ENCODE data around the gene CSTB.

The CSTB gene

GRCh38 chr21:43737158-43737950 lies 38.8 kb downstream of the CSTB start:
- no peak overlapping the region for H3K9ac ChIP-seq (ENCODE audit: low read depth, low read length, poor library complexity, severe bottlenecking)
- H2AFZ ChIP-seq (ENCODE audit: low read length): no peak overlapping the region
- peaks cover 14% of the 10 kb centered on the region; the same call in 1 of the 2 replicates for H3K36me3 ChIP-seq (ENCODE audit: insufficient read depth, low read length)
- peaks cover 5% of the 10 kb centered on the region; the same call in 1 of the 2 replicates for H3K79me2 ChIP-seq (ENCODE audit: insufficient read depth, low read length)
- no peaks in the 10 kb centered on the region for H4K20me1 ChIP-seq (ENCODE audit: insufficient read depth, low read length, poor library complexity, severe bottlenecking)
- H3K27me3 ChIP-seq (ENCODE audit: insufficient read depth, low read length, poor library complexity, severe bottlenecking): no peaks in the 10 kb centered on the region
- H3K4me2 ChIP-seq (ENCODE audit: low read depth, low read length, poor library complexity, severe bottlenecking): no peak overlapping the region
- no peak for TF ChIP-seq EZH2phosphoT487 (IDR thresholded peaks at IDR 0.05; ENCODE audit: borderline replicate concordance)
- H3K9me2 ChIP-seq (replicated peaks; ENCODE audit: low read depth, low read length): no peaks in the 10 kb centered on the region
- H3F3A ChIP-seq (ENCODE audit: low read depth): no peaks in the 10 kb centered on the region
- H3K4me1 ChIP-seq (ENCODE audit: insufficient read depth, low read length, poor library complexity, severe bottlenecking): no peaks in the 10 kb centered on the region
- H3K9me3 ChIP-seq (ENCODE audit: insufficient read depth, low read depth, low read length): no peaks in the 10 kb centered on the region
- H3K4me3 ChIP-seq (ENCODE audit: low read length, poor library complexity, severe bottlenecking): no peak overlapping the region

- H3K9ac ChIP-seq (ENCODE audit: low read depth, low read length, poor library complexity, severe bottlenecking): no peak overlapping the region
- no peaks in the 10 kb centered on the region for H3K9me2 ChIP-seq (replicated peaks; ENCODE audit: low read depth, low read length)
- no peak overlapping the region for H3K4me3 ChIP-seq (ENCODE audit: low read length, poor library complexity, severe bottlenecking)
- TF ChIP-seq CTCF (conservative IDR thresholded peaks at IDR 0.05; ENCODE audit: low read length): no peak
- no peak for TF ChIP-seq EZH2phosphoT487 (IDR thresholded peaks at IDR 0.05; ENCODE audit: borderline replicate concordance)
- H3F3A ChIP-seq (ENCODE audit: low read depth): no peaks in the 10 kb centered on the region
- peaks cover 14% of the 10 kb centered on the region; the same call in 1 of the 2 replicates for H3K36me3 ChIP-seq (ENCODE audit: insufficient read depth, low read length)
- H3K4me1 ChIP-seq (ENCODE audit: insufficient read depth, low read length, poor library complexity, severe bottlenecking): no peaks in the 10 kb centered on the region
- H4K20me1 ChIP-seq (ENCODE audit: insufficient read depth, low read length, poor library complexity, severe bottlenecking): no peaks in the 10 kb centered on the region
- H3K4me2 ChIP-seq (ENCODE audit: low read depth, low read length, poor library complexity, severe bottlenecking): no peak overlapping the region
- H2AFZ ChIP-seq (ENCODE audit: low read length): no peak overlapping the region
- no peaks in the 10 kb centered on the region for H3K9me3 ChIP-seq (ENCODE audit: insufficient read depth, low read depth, low read length)
- no peaks in the 10 kb centered on the region for H3K27me3 ChIP-seq (ENCODE audit: insufficient read depth, low read length, poor library complexity, severe bottlenecking)
- peaks cover 9% of the 10 kb centered on the region; the same call in 1 of the 2 replicates for H3K79me2 ChIP-seq (ENCODE audit: insufficient read depth, low read length)
Measured at GRCh38 chr21:43736224-43736883, 39.8 kb downstream of the CSTB start.

DNA sequence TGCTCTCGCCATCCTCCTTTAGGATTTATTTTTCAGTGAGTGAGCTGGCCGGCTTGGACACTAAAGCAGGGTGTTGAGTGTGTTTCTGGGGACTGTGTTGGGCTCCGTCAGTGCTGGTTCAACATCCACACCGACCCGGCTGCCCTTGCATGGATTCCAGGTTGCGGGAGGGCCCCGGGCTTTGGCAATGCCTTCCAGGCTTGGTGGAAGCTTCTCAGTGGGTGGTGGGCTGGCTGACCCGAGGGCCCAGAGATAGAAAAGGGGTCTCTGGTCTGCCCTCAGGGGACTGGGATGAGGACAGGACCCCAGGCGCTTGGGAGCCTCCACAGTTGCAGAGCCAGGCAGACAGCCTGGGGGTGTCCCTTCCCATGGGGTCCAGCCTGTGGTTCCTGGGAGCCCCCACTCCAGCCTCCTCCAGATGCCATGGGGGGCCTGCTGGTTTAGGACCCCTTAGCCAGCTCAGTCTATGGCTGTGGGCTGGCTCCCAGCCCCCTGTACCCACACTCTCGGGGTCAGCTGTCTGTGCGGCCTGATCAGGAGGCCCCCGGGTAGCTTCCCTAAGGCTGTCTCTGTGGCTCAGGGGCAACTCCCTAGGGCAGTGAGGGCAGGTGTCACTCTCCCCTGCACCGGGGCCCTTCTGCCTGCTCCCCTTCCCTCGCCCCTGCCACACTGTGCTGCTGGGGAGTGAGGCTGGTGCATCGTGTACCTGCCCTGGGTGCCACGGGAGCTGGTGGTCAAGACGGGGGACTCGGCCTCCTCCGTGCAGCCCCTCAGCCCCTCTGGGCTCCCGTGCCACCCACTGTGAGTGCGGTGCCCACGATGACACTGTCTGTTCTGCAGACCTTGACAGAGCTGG lies 40.6 kb downstream of the CSTB start:
- Histone ChIP-seq H3K9me2 (replicated peaks; ENCODE audit: low read depth, low read length) (no peaks in the 10 kb centered on the region), H4K20me1 (ENCODE audit: insufficient read depth, low read length, poor library complexity, severe bottlenecking) (no peaks in the 10 kb centered on the region), H3K9ac (ENCODE audit: low read depth, low read length, poor library complexity, severe bottlenecking) (no peak overlapping the region), H3K36me3 (ENCODE audit: insufficient read depth, low read length) (peaks cover 14% of the 10 kb centered on the region; the same call in 1 of the 2 replicates), H3K4me1 (ENCODE audit: insufficient read depth, low read length, poor library complexity, severe bottlenecking) (no peaks in the 10 kb centered on the region), H2AFZ (ENCODE audit: low read length) (no peak overlapping the region), H3K79me2 (ENCODE audit: insufficient read depth, low read length) (peaks cover 15% of the 10 kb centered on the region; the same call in 1 of the 2 replicates), H3K9me3 (ENCODE audit: insufficient read depth, low read depth, low read length) (no peaks in the 10 kb centered on the region), H3K27me3 (ENCODE audit: insufficient read depth, low read length, poor library complexity, severe bottlenecking) (no peaks in the 10 kb centered on the region), H3F3A (ENCODE audit: low read depth) (no peaks in the 10 kb centered on the region), H3K4me2 (ENCODE audit: low read depth, low read length, poor library complexity, severe bottlenecking) (no peak overlapping the region), H3K4me3 (ENCODE audit: low read length, poor library complexity, severe bottlenecking) (no peak overlapping the region)
- TF ChIP-seq EZH2phosphoT487 (IDR thresholded peaks at IDR 0.05; ENCODE audit: borderline replicate concordance) (no peak), CTCF (conservative IDR thresholded peaks at IDR 0.05; ENCODE audit: low read length) (no peak)

Data from Loucy (cell line).